ENCODE data around the gene KLF16. TPM values are rescaled to one million over a fixed set of nuclear protein-coding genes. Genes with fewer than 3 reads are reported as not detected.

Gene KLF16
- polyA plus RNA-seq, 3 donors, result 0.51 to 23.3 (median 0.67) TPM

- intact Hi-C loops (cut with micrococcal nuclease), result no loop called here
- H3K27me3 Mint-ChIP-seq (ENCODE audit: low read depth in 3 of 3), result peaks cover 2 to 9% (median 2%) of the 10 kb centered on the region in 3 donors
- 8% methylated on average over 14 of the region's 16 CpGs for WGBS (ENCODE audit: insufficient coverage)
- Histone ChIP-seq H3K27ac (ENCODE audit: low read depth in 1 of 2, low read length in 2 of 2) (peak overlapping the region; percentile 77 to 92), H3K36me3 (replicated peaks in 1 of 2; ENCODE audit: control insufficient read depth in 1 of 2, insufficient read depth in 2 of 2, low read length in 2 of 2) (peaks cover 0 to 2% of the 10 kb centered on the region in 2 donors), H3K27me3 (ENCODE audit: control insufficient read depth in 2 of 2, insufficient read depth in 2 of 2, low read length in 2 of 2) (no peaks in the 10 kb centered on the region), H3K9ac (ENCODE audit: insufficient read depth, low read length, poor library complexity, severe bottlenecking) (peak overlapping the region; percentile 89), H3K4me3 (replicated peaks in 1 of 3; ENCODE audit: low read depth in 2 of 3, low read length in 3 of 3) (peak overlapping the region; percentile 38 to 97 (median 66)), H3K9me3 (replicated peaks in 1 of 2; ENCODE audit: control insufficient read depth in 1 of 2, insufficient read depth in 1 of 2, low read length in 2 of 2) (no peaks in the 10 kb centered on the region), H3K4me1 (ENCODE audit: control insufficient read depth in 1 of 2, insufficient read depth in 2 of 2, low read length in 2 of 2) (peaks cover 86 to 95% of the 10 kb centered on the region in 2 donors), H3K79me2 (ENCODE audit: insufficient read depth, low read length) (peaks cover 98% of the 10 kb centered on the region), H4K20me1 (ENCODE audit: insufficient read depth, low read length) (peaks cover 83% of the 10 kb centered on the region), H2AFZ (ENCODE audit: insufficient read depth, low read depth, low read length, poor library complexity, severe bottlenecking) (no peak overlapping the region), H3K4me2 (replicated peaks; ENCODE audit: extremely low read depth, low read length, poor library complexity, severe bottlenecking) (peak overlapping the region; percentile 92)
- peaks cover 66% of the 10 kb centered on the region for H3K4me1 Mint-ChIP-seq
- H3K27ac Mint-ChIP-seq, result peak overlapping the region; percentile 79 to 94 (median 91)
- no peak for TF ChIP-seq CTCF (IDR thresholded peaks at IDR 0.05)
- H3K9me3 Mint-ChIP-seq, result no peaks in the 10 kb centered on the region
- H3K4me3 Mint-ChIP-seq, result peak overlapping the region; percentile 79 to 82
- no peaks in the 10 kb centered on the region for H3K36me3 Mint-ChIP-seq
- DNase-seq, result peak in 2 of 3 donors; percentile 38 to 45
Measured at GRCh38 chr19:1857648-1858326, 5.6 kb downstream of the KLF16 start.

GRCh38 chr19:1856698-1857603, 6.4 kb downstream of the KLF16 start:
- H3K4me1 ChIP-seq (ENCODE audit: control insufficient read depth in 1 of 2, insufficient read depth in 2 of 2, low read length in 2 of 2), result peaks cover 88 to 97% of the 10 kb centered on the region in 2 donors
- 0% methylated on average over 57 of the region's 73 CpGs for WGBS (ENCODE audit: insufficient coverage)
- H3K27ac ChIP-seq (ENCODE audit: low read depth in 1 of 2, low read length in 2 of 2), result peak overlapping the region; percentile 86 to 92
- peak overlapping the region; percentile 92 for H3K4me2 ChIP-seq (replicated peaks; ENCODE audit: extremely low read depth, low read length, poor library complexity, severe bottlenecking)
- Mint-ChIP-seq H3K27me3 (ENCODE audit: low read depth in 3 of 3) (peaks cover 4 to 9% (median 5%) of the 10 kb centered on the region in 3 donors), H3K9me3 (no peaks in the 10 kb centered on the region), H3K36me3 (no peaks in the 10 kb centered on the region), H3K4me3 (peak overlapping the region; percentile 81 to 90), H3K27ac (peak overlapping the region; percentile 92 to 96 (median 94)), H3K4me1 (peaks cover 67% of the 10 kb centered on the region)
- H3K36me3 ChIP-seq (replicated peaks in 1 of 2; ENCODE audit: control insufficient read depth in 1 of 2, insufficient read depth in 2 of 2, low read length in 2 of 2), result peaks cover 0 to 2% of the 10 kb centered on the region in 2 donors
- H2AFZ ChIP-seq (ENCODE audit: insufficient read depth, low read depth, low read length, poor library complexity, severe bottlenecking), result peak overlapping the region; percentile 58
- peak overlapping the region; percentile 89 for H3K9ac ChIP-seq (ENCODE audit: insufficient read depth, low read length, poor library complexity, severe bottlenecking)
- H3K9me3 ChIP-seq (replicated peaks in 1 of 2; ENCODE audit: control insufficient read depth in 1 of 2, insufficient read depth in 1 of 2, low read length in 2 of 2), result no peaks in the 10 kb centered on the region
- no peak for TF ChIP-seq CTCF (IDR thresholded peaks at IDR 0.05)
- peak; percentile 90 to 93 (median 90) for DNase-seq
- no peaks in the 10 kb centered on the region for H3K27me3 ChIP-seq (ENCODE audit: control insufficient read depth in 2 of 2, insufficient read depth in 2 of 2, low read length in 2 of 2)
- intact Hi-C loops (cut with micrococcal nuclease), result no loop called here
- peak overlapping the region; percentile 38 to 97 (median 84) for H3K4me3 ChIP-seq (replicated peaks in 1 of 3; ENCODE audit: low read depth in 2 of 3, low read length in 3 of 3)
- H4K20me1 ChIP-seq (ENCODE audit: insufficient read depth, low read length), result peaks cover 85% of the 10 kb centered on the region
- peaks cover 99% of the 10 kb centered on the region for H3K79me2 ChIP-seq (ENCODE audit: insufficient read depth, low read length)
